HG03196 (cell line): Measurements from ENCODE around the gene DUSP1.

ENCODE experiments used
- ATAC-seq: cut with Tn5 transposase; IDR thresholded peaks from one replicate; pipeline ENCODE4 v1.9.1; 2021; ENCODE audit not compliant: unreplicated experiment

Gene DUSP1

DNA sequence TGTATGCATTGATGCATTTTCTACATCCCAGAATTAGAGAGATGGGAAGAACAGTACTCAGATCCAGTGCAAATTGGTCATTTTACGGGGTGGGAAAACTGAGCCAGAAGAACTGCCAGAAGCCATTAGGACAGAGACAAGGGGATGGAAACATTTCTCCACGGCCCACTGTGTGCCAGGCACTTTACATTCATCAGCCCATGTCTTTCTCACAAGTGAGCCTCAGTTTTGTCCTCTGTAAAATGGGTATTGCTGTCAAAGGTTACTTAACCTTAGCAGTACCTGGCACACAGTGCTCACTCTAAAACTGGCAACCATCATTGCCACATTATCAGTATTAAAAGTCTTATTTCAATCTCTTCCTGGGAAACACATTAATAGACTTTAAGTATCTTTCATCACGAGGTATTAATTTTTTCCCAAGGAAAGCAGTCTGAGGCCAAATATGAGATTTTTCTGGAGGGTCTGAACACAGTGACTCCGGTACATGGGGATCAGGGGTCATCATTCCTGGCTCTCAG lies 5.2 kb downstream of the DUSP1 start:
- no peak for ATAC-seq

DNA sequence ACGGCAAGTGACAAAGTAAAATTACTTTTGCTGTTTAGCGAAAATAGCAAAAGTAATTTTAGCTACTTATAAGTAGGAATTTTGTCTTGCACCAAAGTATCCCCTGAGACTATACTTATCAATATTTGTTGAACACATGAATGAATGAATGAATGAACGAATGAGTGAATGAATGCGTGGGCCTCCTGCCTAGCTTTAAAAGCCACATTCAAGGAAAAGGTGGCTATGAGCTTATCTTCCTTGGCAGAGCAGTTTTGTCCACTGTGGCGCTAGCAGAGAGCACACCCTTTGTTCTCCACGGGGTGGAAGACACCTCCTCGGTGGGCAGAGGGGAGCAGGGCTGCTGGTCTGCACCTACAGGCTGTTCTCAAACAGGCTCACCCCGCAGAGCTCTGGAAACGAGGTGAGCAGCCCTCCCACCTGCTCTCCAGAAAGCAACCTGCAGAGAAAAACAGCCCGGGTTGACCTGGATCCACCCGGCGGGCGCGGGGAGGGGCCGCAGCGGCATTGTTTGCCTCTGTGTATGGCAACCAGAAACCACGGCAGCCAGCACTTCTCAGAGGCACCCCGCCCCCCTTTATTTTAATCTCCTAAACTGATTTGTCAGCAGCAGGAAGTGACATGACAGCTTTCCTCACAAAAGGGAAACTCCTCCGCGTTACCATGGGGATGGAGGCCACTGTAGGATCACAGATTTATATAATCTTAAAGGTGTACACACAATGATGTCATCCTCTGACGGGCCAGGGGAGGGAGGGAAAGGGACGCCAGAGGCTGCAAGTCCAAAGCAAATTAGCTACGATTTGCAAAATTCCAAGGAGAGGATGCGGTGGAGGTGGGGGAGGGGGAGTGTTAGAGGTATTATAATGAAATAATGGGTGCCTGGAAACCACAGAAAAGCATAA lies 5.9 kb downstream of the DUSP1 start:
- ATAC-seq: peak; percentile 82

DNA sequence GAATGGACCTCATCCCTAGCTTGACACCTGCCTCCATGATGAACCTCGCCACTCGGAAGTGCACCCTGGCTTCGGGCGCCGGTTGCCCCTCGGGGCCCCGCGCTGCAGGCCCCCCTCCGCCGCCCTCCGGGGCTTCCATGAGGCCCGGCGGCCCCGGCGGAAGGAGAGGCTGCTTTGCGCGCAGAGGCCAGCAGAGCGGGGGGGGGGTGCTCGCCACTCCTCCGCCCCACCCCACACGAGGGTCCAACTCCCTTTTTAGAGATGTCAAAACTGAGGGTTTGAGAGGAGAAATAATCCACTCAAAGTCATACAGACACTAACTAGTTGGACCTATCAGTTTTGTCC lies 7.9 kb downstream of the DUSP1 start:
- no peak for ATAC-seq

DNA sequence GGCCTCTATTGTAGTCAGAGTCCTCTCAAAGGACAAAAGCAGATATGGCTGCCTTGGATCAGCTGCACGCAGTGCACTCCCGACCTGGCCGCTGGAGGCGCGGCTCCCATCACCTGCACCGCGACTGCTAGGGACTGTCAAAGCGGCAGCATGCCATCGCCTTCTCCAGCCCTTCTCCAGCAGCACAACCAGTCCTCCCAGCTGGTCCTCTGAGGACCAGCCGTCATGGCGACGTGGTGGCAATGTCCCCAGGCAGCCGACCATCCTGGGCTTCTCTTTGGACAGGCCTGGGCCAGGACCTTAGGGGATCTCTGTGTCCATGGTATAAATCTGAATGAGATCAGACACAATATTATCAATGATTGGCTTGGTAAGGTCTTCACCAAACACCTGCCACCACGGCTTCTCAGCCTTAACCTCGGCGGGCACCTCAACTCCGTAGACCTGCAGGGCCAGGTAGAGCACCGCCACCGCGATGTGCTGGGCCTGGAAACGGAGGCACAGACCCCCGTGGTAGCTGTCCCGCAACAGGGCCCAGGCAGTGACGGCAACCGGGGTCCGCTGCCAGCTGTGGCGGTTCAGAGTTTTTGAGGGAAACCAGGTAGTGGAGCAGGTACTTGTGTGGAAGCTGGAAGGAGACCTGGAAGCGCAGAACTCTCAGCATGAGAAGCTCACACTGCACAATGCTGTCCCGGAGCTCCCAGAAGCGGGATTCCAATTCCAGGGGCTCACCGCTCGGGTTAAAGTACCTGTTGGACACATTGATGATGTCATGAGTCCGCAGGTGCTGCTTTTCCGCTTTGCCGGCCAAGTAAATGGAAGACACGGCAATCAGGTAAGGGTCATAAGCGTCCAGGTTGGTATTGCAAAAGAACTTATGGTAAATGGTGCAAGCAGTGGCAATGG lies 8.5 kb downstream of the DUSP1 start:
- ATAC-seq: no peak

DNA sequence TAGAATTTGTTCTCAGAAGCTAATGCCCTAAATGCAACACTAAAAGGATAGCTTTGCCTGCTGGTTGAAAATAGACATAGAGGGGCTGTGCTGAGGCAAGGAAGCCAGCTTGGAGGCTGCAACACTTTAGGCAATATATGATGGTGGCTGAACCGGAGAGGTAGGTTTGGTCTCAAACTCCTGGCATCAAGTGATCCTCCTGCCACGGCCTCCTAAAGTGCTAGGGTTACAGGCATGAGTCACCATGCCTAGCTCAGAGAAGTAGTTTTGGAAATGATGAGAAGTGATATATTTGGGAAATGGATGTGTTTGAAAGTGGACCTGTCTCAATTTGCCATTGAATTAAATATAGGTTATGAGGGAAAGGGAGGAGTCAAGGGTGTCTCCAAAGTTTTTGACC lies 10.0 kb downstream of the DUSP1 start:
- ATAC-seq: no peak

DNA sequence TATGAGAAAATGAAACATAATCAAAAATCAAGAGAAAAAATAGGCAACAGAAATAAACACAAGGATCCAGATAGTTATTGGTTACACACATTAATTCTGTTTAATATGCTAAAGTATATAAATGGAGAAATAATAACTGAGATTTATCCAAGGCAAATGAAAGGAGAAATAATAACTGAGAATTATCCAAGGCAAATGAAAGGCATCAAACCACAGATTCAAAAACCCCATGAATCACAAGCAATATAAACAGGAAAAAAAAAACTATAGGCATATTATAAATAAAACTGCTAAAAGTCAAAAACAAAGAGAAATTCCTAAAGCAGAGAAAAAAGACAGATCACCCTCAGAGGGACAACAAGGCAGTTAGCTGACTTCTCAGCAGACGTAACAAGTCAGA lies 10.9 kb downstream of the DUSP1 start:
- ATAC-seq: no peak

DNA sequence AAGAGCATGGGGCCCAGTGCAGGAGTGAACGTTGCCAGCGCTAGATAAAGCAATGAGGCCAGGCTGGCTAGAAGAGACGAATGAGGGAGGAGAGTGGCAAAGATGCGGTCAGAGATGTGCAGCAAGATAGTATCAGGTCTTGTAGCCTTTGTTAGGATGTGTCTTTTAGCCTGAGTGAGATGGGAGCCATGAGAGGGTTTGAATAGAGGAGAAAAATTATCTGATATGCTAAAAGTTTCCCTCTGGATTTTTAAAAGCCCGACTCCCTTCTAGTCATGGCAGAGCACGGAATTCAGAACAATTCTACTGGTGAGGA lies 12.2 kb downstream of the DUSP1 start:
- no peak for ATAC-seq

DNA sequence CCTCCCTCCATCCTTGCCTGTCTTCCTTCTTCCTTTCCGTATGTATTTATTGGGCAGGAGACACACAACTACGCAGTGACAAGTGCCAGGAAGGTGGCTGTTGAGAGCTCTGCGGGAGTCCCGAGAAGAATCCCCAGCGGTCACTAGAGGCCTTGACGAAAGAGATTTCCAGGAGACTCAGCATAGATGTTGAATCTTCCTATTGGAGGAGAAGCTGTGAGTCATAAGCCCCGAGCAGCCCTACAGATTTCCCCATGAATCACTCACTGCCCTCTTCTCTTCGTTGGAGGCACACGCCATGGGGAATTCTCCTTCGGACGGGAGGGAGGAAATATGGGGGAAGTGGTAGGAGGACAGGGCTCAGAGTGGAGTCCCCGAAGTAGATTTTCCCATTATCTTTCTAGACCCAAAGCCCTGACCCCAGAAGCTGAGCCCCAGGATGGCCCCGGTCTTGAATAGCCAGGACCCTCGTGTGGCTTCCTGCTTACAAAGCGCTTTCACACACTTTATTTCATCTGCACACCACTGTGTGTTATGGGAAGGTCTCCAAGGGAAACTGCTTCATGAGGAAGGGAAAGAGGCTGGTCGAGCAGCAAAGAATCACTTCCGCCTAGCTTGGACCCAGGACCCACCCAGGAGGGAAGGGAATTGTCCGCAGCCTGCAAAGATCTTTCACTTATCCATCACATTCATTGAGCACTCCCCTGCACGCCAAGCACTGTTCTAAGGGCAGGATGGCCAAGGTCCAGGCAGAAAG lies 12.7 kb downstream of the DUSP1 start:
- no peak for ATAC-seq

DNA sequence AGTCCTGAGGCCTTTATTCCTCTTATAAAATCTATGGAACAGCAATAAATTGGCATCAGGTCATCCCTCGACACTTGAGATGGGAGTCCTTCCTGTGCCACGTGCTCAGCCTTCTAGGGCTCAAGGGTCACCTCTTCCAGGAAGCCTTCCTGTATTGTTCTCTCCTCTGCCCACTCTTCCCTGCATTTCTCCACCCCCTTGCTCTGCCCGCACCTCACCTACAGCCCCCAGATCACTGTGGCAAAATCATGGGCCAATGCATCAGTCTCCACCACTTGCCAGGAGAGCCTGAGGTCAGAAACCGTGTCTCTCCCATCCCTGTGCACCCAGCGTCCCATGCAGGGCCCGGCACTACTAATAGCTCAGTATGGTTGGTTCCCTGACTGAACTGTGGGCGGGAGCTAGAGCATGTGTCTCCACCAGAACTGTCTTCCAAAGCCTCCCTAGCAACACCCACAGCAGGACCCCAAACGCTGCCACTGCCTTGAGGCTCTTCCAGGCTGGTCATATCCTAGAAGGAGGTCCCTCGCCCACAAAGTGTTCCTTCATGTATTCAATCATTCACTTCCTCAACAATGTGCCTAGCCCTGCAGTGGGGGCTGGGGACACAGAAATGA lies 13.5 kb downstream of the DUSP1 start:
- ATAC-seq: no peak

DNA sequence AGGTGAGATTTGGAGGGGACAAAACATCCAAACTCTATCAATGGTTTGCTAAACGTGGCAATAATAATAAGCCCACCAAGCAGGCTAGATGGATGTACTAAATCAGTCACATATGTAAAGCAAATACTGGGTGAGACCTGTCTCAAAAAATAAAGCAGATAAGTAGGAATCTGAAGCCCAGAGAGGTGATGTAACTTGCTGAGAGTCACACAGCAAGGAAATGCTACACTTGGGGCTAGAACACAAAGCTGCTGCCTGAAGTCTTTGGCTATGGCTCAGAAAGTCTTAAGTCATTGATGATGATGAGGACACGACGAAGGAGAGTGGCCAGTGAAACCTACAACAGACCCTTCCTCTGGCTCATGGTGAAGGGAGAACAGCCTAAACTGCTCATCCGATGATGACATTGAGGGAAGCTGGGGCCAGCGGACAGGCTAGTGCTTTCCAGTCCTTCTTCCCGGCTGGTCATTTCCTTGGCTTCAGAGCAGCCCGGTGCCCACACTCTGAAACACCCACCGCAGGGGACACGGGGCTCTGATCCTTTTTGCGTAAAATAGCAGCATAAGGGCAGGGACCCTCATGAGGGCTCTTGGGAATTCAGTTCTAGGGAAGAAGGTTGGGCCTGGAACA lies 14.1 kb downstream of the DUSP1 start:
- ATAC-seq: no peak

DNA sequence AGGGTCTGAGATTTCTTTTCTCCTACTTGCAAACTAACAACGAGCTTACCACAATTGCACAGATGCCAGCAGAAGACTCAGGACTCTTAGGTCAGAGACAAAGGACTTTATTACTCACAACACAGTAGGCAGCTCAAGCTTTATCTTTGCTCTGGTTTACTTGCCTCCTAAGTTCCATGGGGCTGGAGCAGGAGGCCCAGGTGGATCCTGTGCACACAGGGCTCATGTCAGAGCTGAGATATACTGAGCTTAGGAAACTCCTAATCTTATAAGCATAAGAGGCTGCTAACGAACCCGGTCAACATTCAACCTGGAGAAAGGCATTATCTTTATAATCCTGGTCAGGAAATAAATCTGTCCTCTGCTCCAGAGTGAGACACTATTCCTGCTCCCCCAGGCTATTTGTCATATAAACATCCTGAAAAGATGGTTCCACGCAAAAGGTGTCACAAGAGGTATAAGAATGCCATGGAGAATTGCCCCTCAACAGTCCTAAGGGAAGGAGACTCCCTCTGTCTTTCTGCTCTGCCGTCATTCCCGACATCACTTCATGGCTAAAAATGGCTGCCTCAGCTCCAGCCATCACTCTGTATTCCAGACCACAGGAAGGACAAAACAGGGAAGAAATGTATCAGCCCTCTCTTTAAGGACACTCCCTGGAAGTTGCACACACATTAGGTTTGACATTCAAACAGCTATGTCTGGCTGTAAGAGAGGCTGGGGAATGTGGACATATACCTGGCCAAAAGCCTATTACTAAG lies 16.2 kb downstream of the DUSP1 start:
- ATAC-seq: no peak

DNA sequence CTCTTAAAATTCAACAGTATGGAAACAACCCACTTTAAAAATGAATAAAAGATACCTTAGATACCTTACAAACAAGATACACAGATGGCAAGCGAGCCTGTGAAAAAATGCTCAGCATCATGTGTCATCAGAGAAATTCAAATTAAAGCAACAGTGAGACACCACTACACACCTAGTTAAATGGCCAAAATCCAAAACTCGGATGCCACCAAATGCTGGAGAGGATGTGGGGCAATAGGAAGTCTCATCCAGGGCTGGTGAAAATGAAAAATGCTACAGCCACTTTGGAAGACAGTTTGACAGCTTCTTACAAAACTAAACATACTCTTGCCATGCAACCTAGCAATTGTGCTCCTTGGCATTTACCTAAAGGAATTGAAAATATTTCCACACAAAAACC lies 17.9 kb downstream of the DUSP1 start:
- ATAC-seq: no peak

DNA sequence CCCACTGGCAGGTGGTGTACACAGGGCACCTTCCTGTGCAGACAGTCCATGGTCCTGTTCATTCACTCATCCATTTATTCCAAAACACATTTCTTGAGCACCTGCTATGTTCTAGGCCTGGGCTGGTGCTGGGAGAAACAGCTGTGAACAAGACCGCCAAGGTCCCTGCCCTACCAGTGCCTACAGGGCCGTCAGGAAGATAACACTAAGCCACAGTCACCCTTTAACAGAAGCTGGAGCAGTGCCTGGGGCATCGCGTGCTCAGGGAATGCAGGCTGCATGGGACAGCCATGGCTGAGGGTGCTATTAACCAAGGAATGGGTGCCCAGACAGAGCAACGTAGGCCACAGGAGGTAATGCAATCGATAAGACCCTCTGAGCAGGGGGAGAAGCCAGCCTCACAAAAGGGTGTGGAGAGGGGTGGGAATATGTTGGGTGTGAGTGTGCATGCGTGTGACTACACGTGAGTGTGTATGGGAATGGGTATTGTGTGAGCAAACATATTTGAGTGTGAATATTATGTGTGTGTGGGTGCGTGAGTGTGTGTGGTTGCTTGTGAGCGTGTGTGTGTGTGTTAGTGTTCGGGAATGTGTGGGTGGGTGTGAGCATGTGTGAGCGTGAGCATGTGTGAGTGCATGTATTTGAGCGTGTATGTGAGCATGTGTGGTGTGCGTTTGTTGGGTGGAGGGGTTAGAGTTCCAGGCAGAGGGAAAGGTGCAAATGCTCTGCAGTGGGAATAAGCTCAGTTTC lies 19.1 kb downstream of the DUSP1 start:
- no peak for ATAC-seq

DNA sequence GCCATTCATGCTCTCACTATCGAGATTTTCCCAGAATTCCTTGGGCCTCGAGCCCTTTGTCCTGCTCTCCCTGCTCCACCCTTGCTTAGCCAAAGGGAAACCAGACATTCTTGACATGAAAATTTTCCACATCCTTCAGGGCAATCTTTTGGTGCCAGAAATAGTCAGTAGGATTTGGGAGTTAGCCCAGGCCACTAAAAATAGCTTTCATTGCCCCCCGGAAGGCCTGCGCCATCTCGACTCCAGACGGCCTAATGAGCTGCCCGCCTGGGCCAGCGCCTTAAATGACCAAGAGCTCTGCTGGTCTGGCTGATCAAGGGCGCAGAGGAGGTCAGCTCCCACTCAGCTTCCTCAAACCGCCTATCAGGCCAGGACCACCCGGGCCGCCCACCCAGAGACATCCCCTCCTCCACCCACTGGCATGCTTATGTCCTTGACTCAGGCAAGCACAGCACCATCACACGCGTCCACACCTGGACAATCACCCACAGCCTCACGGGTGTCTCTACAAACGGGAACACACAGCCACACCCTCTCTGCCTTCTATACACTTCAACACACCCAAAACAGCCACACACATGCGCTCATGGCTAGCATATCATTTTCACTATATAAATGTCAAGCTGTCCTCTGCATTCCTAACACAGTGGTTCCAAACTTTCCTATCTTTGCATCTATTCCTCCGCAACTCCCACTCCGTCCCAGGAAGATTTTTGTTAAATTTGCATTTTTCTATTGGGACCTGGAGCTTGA lies 20.9 kb downstream of the DUSP1 start:
- no peak for ATAC-seq

DNA sequence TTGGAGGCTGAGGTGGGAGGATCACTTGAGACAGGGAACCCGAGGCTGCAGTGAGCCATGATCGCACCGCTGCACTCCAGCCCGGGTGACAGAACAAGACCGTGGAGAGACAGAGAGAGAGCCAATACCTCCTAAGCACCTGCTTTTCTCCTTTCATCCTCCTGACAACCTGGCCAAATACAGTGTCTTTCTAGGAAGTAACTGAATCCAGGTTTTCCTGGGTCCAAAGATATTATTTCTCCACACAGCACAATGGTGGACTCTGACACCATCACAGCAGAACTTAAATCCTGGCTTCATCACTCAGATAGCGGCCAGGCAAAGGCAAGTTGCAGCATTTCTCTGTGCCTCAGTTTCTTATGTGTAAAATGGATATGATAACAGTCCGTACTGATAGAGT lies 21.9 kb downstream of the DUSP1 start:
- ATAC-seq: no peak

DNA sequence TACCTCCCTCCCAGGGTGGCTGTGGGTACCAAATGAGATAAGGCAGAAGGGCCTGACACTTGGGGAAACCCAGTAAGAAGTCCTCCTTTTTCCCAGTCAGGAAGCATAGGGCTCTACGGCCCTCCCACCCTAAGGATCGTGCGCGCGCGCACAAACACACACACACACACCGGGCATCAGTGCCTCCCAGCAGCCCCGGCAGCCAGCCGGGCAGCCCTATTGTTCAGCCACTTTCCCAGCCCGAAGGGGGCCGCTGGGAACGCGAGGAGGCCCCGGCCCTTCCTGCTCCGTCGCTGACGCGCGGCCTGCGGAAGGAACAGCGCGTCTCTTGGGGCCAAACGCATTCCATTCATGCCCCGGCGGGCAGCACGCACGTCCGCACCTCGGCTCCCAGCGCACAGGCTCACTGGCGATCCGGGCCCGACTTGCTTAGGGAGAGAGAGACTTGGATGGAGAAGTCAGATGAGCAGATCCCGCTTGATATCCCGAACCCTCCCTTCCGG lies 22.6 kb downstream of the DUSP1 start:
- no peak for ATAC-seq

DNA sequence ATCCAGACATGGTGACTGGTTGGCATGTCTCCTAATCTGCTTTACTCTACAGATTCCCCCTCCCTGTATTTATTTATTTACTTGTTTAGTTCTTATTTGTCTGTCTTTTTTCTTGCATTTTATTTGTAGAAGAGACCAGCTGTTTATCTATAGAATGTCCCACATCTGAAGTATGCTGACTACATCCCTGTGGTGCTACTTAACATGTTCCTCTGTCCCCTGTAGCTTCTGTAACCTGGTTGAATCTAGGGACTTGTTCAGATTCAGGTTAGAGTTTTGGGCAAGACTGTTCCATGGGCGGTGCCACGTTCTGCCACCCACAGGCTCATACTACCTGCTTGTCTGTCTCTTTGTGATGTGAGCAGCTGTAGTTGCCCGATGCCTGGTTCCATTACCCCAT lies 23.5 kb downstream of the DUSP1 start:
- no peak for ATAC-seq

DNA sequence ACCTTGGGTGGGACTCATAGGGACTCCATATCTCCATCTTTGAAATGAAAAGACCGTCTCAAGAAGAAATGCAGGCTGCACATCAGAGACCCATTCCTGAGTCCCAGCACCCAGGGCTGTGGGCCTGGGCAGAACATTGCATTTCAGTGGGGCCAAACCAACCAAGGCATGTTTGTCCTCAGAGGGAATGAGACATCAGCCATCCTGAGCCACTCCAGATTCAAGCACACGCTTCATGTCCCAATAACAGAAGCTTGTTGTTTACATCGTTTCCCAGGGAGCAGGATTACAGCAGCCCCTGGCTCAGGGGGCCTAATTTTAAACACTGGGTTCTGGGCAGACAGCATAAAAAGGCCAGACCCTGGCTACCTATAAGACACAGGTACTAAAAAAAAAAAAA lies 24.3 kb downstream of the DUSP1 start:
- no peak for ATAC-seq
